ENCODE measurements around the gene MRPL3.
A peak's percentile ranks its signal among the peaks of the same experiment; 100 is the strongest.

The MRPL3 gene

GRCh38 chr3:131457220-131457619 lies 45.6 kb downstream of the MRPL3 start:
- WGBS (ENCODE audit: insufficient coverage), result no CpG with 5 or more reads among the region's 1 CpG
- POLR2A ChIA-PET, result no interaction called here
- H3K27me3 ChIP-seq (replicated peaks in 2 of 5; ENCODE audit: control insufficient read depth in 4 of 5, insufficient read depth in 5 of 5, low read length in 4 of 5), result no peaks in the 10 kb centered on the region
- peaks cover 2 to 26% (median 11%) of the 10 kb centered on the region in 4 experiments for H3K36me3 ChIP-seq (ENCODE audit: control insufficient read depth in 4 of 4, insufficient read depth in 4 of 4, low read length in 3 of 4)
- no peak overlapping the region for H3K4me3 ChIP-seq (ENCODE audit: control insufficient read depth in 1 of 7, extremely low read depth in 1 of 7, insufficient read depth in 4 of 7, low read depth in 2 of 7, low read length in 6 of 7)
- CTCF ChIA-PET, result no interaction called here
- no peak overlapping the region for H3K27ac ChIP-seq (ENCODE audit: insufficient read depth in 1 of 2, low read depth in 1 of 2, low read length in 2 of 2, poor library complexity in 1 of 2, severe bottlenecking in 2 of 2)
- no peaks in the 10 kb centered on the region for H3K4me1 ChIP-seq (ENCODE audit: control extremely low read depth in 1 of 4, control insufficient read depth in 4 of 4, insufficient read depth in 4 of 4, low read length in 3 of 4)
- no peak for DNase-seq
- H3K9me3 ChIP-seq (ENCODE audit: control extremely low read depth in 1 of 5, control insufficient read depth in 4 of 5, insufficient read depth in 2 of 5, low read depth in 1 of 5, low read length in 4 of 5), result no peaks in the 10 kb centered on the region

- DNase-seq, result no peak
- H3K4me1 ChIP-seq (ENCODE audit: control extremely low read depth in 1 of 4, control insufficient read depth in 4 of 4, insufficient read depth in 4 of 4, low read length in 3 of 4), result no peaks in the 10 kb centered on the region
- ChIA-PET POLR2A (no interaction called here), CTCF (no interaction called here)
- no peaks in the 10 kb centered on the region for H3K9me3 ChIP-seq (ENCODE audit: control extremely low read depth in 1 of 5, control insufficient read depth in 4 of 5, insufficient read depth in 2 of 5, low read depth in 1 of 5, low read length in 4 of 5)
- H3K27me3 ChIP-seq (replicated peaks in 2 of 5; ENCODE audit: control insufficient read depth in 4 of 5, insufficient read depth in 5 of 5, low read length in 4 of 5), result no peaks in the 10 kb centered on the region
- peaks cover 2 to 9% (median 5%) of the 10 kb centered on the region in 4 experiments for H3K36me3 ChIP-seq (ENCODE audit: control insufficient read depth in 4 of 4, insufficient read depth in 4 of 4, low read length in 3 of 4)
- no peak overlapping the region for H3K27ac ChIP-seq (ENCODE audit: insufficient read depth in 1 of 2, low read depth in 1 of 2, low read length in 2 of 2, poor library complexity in 1 of 2, severe bottlenecking in 2 of 2)
- H3K4me3 ChIP-seq (ENCODE audit: control insufficient read depth in 1 of 7, extremely low read depth in 1 of 7, insufficient read depth in 4 of 7, low read depth in 2 of 7, low read length in 6 of 7), result no peak overlapping the region
Measured at GRCh38 chr3:131454501-131454900, 48.3 kb downstream of the MRPL3 start.

- Histone ChIP-seq H3K9me3 (ENCODE audit: control extremely low read depth in 1 of 5, control insufficient read depth in 4 of 5, insufficient read depth in 2 of 5, low read depth in 1 of 5, low read length in 4 of 5) (peaks cover 0 to 1% (median 0%) of the 10 kb centered on the region in 5 experiments), H3K4me1 (ENCODE audit: control extremely low read depth in 1 of 4, control insufficient read depth in 4 of 4, insufficient read depth in 4 of 4, low read length in 3 of 4) (no peaks in the 10 kb centered on the region), H3K4me3 (ENCODE audit: control insufficient read depth in 1 of 7, extremely low read depth in 1 of 7, insufficient read depth in 4 of 7, low read depth in 2 of 7, low read length in 6 of 7) (no peak overlapping the region), H3K27ac (ENCODE audit: insufficient read depth in 1 of 2, low read depth in 1 of 2, low read length in 2 of 2, poor library complexity in 1 of 2, severe bottlenecking in 2 of 2) (no peak overlapping the region), H3K27me3 (replicated peaks in 2 of 5; ENCODE audit: control insufficient read depth in 4 of 5, insufficient read depth in 5 of 5, low read length in 4 of 5) (no peaks in the 10 kb centered on the region), H3K36me3 (ENCODE audit: control insufficient read depth in 4 of 4, insufficient read depth in 4 of 4, low read length in 3 of 4) (peaks cover 0 to 3% (median 1%) of the 10 kb centered on the region in 4 experiments)
- 100% methylated on average over 3 of the region's 4 CpGs for WGBS (ENCODE audit: insufficient coverage)
- DNase-seq, result peak in 1 of 3 donors; percentile 1
- ChIA-PET POLR2A (no interaction called here), CTCF (no interaction called here)
Measured at GRCh38 chr3:131453533-131453932, 49.2 kb downstream of the MRPL3 start.

- CTCF ChIA-PET, result no interaction called here
- H3K27ac ChIP-seq (ENCODE audit: insufficient read depth in 1 of 2, low read depth in 1 of 2, low read length in 2 of 2, poor library complexity in 1 of 2, severe bottlenecking in 2 of 2), result no peak overlapping the region
- DNase-seq, result no peak
- no peaks in the 10 kb centered on the region for H3K4me1 ChIP-seq (ENCODE audit: control extremely low read depth in 1 of 4, control insufficient read depth in 4 of 4, insufficient read depth in 4 of 4, low read length in 3 of 4)
- H3K4me3 ChIP-seq (ENCODE audit: control insufficient read depth in 1 of 7, extremely low read depth in 1 of 7, insufficient read depth in 4 of 7, low read depth in 2 of 7, low read length in 6 of 7), result no peak overlapping the region
- H3K27me3 ChIP-seq (replicated peaks in 2 of 5; ENCODE audit: control insufficient read depth in 4 of 5, insufficient read depth in 5 of 5, low read length in 4 of 5), result no peaks in the 10 kb centered on the region
- H3K9me3 ChIP-seq (ENCODE audit: control extremely low read depth in 1 of 5, control insufficient read depth in 4 of 5, insufficient read depth in 2 of 5, low read depth in 1 of 5, low read length in 4 of 5), result peaks cover 0 to 7% (median 1%) of the 10 kb centered on the region in 5 experiments
- no peaks in the 10 kb centered on the region for H3K36me3 ChIP-seq (ENCODE audit: control insufficient read depth in 4 of 4, insufficient read depth in 4 of 4, low read length in 3 of 4)
- POLR2A ChIA-PET, result no interaction called here
- WGBS (ENCODE audit: insufficient coverage), result no CpG with 5 or more reads among the region's 2 CpGs
Measured at GRCh38 chr3:131447349-131447748, 55.4 kb downstream of the MRPL3 start.

GRCh38 chr3:131444180-131444579 lies 58.6 kb downstream of the MRPL3 start:
- no peaks in the 10 kb centered on the region for H3K27me3 ChIP-seq (replicated peaks in 2 of 5; ENCODE audit: control insufficient read depth in 4 of 5, insufficient read depth in 5 of 5, low read length in 4 of 5)
- no peak overlapping the region for H3K27ac ChIP-seq (ENCODE audit: insufficient read depth in 1 of 2, low read depth in 1 of 2, low read length in 2 of 2, poor library complexity in 1 of 2, severe bottlenecking in 2 of 2)
- ChIA-PET POLR2A (no interaction called here), CTCF (no interaction called here)
- H3K4me3 ChIP-seq (ENCODE audit: control insufficient read depth in 1 of 7, extremely low read depth in 1 of 7, insufficient read depth in 4 of 7, low read depth in 2 of 7, low read length in 6 of 7), result no peak overlapping the region
- H3K36me3 ChIP-seq (ENCODE audit: control insufficient read depth in 4 of 4, insufficient read depth in 4 of 4, low read length in 3 of 4), result no peaks in the 10 kb centered on the region
- H3K9me3 ChIP-seq (ENCODE audit: control extremely low read depth in 1 of 5, control insufficient read depth in 4 of 5, insufficient read depth in 2 of 5, low read depth in 1 of 5, low read length in 4 of 5), result peaks cover 0 to 7% (median 1%) of the 10 kb centered on the region in 5 experiments
- 100% methylated on average over 3 of the region's 4 CpGs for WGBS (ENCODE audit: insufficient coverage)
- DNase-seq, result no peak
- H3K4me1 ChIP-seq (ENCODE audit: control extremely low read depth in 1 of 4, control insufficient read depth in 4 of 4, insufficient read depth in 4 of 4, low read length in 3 of 4), result no peaks in the 10 kb centered on the region

GRCh38 chr3:131439084-131439483 lies 63.7 kb downstream of the MRPL3 start:
- ChIA-PET POLR2A (no interaction called here), CTCF (no interaction called here)
- H3K36me3 ChIP-seq (ENCODE audit: control insufficient read depth in 4 of 4, insufficient read depth in 4 of 4, low read length in 3 of 4), result no peaks in the 10 kb centered on the region
- H3K4me1 ChIP-seq (ENCODE audit: control extremely low read depth in 1 of 4, control insufficient read depth in 4 of 4, insufficient read depth in 4 of 4, low read length in 3 of 4), result no peaks in the 10 kb centered on the region
- no peak overlapping the region for H3K27ac ChIP-seq (ENCODE audit: insufficient read depth in 1 of 2, low read depth in 1 of 2, low read length in 2 of 2, poor library complexity in 1 of 2, severe bottlenecking in 2 of 2)
- no peak for DNase-seq
- no peaks in the 10 kb centered on the region for H3K27me3 ChIP-seq (replicated peaks in 2 of 5; ENCODE audit: control insufficient read depth in 4 of 5, insufficient read depth in 5 of 5, low read length in 4 of 5)
- H3K9me3 ChIP-seq (ENCODE audit: control extremely low read depth in 1 of 5, control insufficient read depth in 4 of 5, insufficient read depth in 2 of 5, low read depth in 1 of 5, low read length in 4 of 5), result no peaks in the 10 kb centered on the region
- no peak overlapping the region for H3K4me3 ChIP-seq (ENCODE audit: control insufficient read depth in 1 of 7, extremely low read depth in 1 of 7, insufficient read depth in 4 of 7, low read depth in 2 of 7, low read length in 6 of 7)
- WGBS (ENCODE audit: insufficient coverage), result no CpG with 5 or more reads among the region's 1 CpG

GRCh38 chr3:131435000-131435399 lies 67.8 kb downstream of the MRPL3 start:
- no CpG with 5 or more reads among the region's 1 CpG for WGBS (ENCODE audit: insufficient coverage)
- no peaks in the 10 kb centered on the region for H3K27me3 ChIP-seq (replicated peaks in 2 of 5; ENCODE audit: control insufficient read depth in 4 of 5, insufficient read depth in 5 of 5, low read length in 4 of 5)
- ChIA-PET CTCF (no interaction called here), POLR2A (no interaction called here)
- no peak for DNase-seq
- H3K4me1 ChIP-seq (ENCODE audit: control extremely low read depth in 1 of 4, control insufficient read depth in 4 of 4, insufficient read depth in 4 of 4, low read length in 3 of 4), result no peaks in the 10 kb centered on the region
- H3K4me3 ChIP-seq (ENCODE audit: control insufficient read depth in 1 of 7, extremely low read depth in 1 of 7, insufficient read depth in 4 of 7, low read depth in 2 of 7, low read length in 6 of 7), result no peak overlapping the region
- no peaks in the 10 kb centered on the region for H3K9me3 ChIP-seq (ENCODE audit: control extremely low read depth in 1 of 5, control insufficient read depth in 4 of 5, insufficient read depth in 2 of 5, low read depth in 1 of 5, low read length in 4 of 5)
- H3K36me3 ChIP-seq (ENCODE audit: control insufficient read depth in 4 of 4, insufficient read depth in 4 of 4, low read length in 3 of 4), result no peaks in the 10 kb centered on the region
- H3K27ac ChIP-seq (ENCODE audit: insufficient read depth in 1 of 2, low read depth in 1 of 2, low read length in 2 of 2, poor library complexity in 1 of 2, severe bottlenecking in 2 of 2), result no peak overlapping the region

Measured in common myeloid progenitor, CD34-positive (primary cell).